ENCODE results near the gene ANP32D.
"Not testable (repeated sequence)": the region's sequence is repeated elsewhere in the genome, so short reads cannot be mapped to it uniquely, and the experiment has no call there.

DNA sequence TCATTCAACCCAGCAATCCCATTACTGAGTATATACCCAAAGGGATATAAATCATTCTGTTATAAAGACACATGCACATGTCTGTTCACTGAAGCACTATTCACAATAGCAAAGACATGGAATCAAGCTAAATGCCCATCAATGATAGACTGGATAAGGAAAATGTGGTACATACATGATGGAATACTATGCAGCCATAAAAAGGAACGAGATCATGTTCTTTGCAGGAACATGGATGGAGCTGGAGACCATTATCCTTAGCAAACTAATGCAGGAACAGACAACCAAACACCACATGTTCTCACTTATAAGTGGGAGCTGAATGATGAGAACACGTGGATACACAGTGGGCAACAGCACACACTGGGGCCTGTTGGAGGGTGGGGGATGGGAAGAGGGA lies 19.4 kb upstream of the ANP32D start:
- TF ChIP-seq, protein P1, sequence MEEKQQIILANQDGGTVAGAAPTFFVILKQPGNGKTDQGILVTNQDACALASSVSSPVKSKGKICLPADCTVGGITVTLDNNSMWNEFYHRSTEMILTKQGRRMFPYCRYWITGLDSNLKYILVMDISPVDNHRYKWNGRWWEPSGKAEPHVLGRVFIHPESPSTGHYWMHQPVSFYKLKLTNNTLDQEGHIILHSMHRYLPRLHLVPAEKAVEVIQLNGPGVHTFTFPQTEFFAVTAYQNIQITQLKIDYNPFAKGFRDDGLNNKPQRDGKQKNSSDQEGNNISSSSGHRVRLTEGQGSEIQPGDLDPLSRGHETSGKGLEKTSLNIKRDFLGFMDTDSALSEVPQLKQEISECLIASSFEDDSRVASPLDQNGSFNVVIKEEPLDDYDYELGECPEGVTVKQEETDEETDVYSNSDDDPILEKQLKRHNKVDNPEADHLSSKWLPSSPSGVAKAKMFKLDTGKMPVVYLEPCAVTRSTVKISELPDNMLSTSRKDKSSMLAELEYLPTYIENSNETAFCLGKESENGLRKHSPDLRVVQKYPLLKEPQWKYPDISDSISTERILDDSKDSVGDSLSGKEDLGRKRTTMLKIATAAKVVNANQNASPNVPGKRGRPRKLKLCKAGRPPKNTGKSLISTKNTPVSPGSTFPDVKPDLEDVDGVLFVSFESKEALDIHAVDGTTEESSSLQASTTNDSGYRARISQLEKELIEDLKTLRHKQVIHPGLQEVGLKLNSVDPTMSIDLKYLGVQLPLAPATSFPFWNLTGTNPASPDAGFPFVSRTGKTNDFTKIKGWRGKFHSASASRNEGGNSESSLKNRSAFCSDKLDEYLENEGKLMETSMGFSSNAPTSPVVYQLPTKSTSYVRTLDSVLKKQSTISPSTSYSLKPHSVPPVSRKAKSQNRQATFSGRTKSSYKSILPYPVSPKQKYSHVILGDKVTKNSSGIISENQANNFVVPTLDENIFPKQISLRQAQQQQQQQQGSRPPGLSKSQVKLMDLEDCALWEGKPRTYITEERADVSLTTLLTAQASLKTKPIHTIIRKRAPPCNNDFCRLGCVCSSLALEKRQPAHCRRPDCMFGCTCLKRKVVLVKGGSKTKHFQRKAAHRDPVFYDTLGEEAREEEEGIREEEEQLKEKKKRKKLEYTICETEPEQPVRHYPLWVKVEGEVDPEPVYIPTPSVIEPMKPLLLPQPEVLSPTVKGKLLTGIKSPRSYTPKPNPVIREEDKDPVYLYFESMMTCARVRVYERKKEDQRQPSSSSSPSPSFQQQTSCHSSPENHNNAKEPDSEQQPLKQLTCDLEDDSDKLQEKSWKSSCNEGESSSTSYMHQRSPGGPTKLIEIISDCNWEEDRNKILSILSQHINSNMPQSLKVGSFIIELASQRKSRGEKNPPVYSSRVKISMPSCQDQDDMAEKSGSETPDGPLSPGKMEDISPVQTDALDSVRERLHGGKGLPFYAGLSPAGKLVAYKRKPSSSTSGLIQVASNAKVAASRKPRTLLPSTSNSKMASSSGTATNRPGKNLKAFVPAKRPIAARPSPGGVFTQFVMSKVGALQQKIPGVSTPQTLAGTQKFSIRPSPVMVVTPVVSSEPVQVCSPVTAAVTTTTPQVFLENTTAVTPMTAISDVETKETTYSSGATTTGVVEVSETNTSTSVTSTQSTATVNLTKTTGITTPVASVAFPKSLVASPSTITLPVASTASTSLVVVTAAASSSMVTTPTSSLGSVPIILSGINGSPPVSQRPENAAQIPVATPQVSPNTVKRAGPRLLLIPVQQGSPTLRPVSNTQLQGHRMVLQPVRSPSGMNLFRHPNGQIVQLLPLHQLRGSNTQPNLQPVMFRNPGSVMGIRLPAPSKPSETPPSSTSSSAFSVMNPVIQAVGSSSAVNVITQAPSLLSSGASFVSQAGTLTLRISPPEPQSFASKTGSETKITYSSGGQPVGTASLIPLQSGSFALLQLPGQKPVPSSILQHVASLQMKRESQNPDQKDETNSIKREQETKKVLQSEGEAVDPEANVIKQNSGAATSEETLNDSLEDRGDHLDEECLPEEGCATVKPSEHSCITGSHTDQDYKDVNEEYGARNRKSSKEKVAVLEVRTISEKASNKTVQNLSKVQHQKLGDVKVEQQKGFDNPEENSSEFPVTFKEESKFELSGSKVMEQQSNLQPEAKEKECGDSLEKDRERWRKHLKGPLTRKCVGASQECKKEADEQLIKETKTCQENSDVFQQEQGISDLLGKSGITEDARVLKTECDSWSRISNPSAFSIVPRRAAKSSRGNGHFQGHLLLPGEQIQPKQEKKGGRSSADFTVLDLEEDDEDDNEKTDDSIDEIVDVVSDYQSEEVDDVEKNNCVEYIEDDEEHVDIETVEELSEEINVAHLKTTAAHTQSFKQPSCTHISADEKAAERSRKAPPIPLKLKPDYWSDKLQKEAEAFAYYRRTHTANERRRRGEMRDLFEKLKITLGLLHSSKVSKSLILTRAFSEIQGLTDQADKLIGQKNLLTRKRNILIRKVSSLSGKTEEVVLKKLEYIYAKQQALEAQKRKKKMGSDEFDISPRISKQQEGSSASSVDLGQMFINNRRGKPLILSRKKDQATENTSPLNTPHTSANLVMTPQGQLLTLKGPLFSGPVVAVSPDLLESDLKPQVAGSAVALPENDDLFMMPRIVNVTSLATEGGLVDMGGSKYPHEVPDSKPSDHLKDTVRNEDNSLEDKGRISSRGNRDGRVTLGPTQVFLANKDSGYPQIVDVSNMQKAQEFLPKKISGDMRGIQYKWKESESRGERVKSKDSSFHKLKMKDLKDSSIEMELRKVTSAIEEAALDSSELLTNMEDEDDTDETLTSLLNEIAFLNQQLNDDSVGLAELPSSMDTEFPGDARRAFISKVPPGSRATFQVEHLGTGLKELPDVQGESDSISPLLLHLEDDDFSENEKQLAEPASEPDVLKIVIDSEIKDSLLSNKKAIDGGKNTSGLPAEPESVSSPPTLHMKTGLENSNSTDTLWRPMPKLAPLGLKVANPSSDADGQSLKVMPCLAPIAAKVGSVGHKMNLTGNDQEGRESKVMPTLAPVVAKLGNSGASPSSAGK (IDR thresholded peaks at IDR 0.05): not testable (repeated sequence)
- TF ChIP-seq, protein P2, sequence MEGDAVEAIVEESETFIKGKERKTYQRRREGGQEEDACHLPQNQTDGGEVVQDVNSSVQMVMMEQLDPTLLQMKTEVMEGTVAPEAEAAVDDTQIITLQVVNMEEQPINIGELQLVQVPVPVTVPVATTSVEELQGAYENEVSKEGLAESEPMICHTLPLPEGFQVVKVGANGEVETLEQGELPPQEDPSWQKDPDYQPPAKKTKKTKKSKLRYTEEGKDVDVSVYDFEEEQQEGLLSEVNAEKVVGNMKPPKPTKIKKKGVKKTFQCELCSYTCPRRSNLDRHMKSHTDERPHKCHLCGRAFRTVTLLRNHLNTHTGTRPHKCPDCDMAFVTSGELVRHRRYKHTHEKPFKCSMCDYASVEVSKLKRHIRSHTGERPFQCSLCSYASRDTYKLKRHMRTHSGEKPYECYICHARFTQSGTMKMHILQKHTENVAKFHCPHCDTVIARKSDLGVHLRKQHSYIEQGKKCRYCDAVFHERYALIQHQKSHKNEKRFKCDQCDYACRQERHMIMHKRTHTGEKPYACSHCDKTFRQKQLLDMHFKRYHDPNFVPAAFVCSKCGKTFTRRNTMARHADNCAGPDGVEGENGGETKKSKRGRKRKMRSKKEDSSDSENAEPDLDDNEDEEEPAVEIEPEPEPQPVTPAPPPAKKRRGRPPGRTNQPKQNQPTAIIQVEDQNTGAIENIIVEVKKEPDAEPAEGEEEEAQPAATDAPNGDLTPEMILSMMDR (IDR thresholded peaks at IDR 0.05 in 2 of 3, conservative IDR thresholded peaks at IDR 0.05 in 1 of 3; ENCODE audit: insufficient read depth in 2 of 3, low read depth in 1 of 3, low read length in 3 of 3): not testable (repeated sequence)
- not testable (repeated sequence) for TF ChIP-seq PCBP1 (IDR thresholded peaks at IDR 0.05; ENCODE audit: low read depth, low read length, poor library complexity, severe bottlenecking); RNF2 (IDR thresholded peaks at IDR 0.05); SMAD4 (CRISPR knock-in tag; conservative IDR thresholded peaks at IDR 0.05)
